T-helper 2 cell treated with Interferon-gamma antibody and Interleukin-4, amounts not matched to agents 100 ng/mL and 5 ng/mL, for 36 hours (primary cell): ENCODE results near the gene TNNT1. TPM values are rescaled to one million over a fixed set of nuclear protein-coding genes. Genes with fewer than 3 reads are reported as not detected.
"Not testable (repeated sequence)": the region's sequence is repeated elsewhere in the genome, so short reads cannot be mapped to it uniquely, and the experiment has no call there.

Experiments used
- intact Hi-C: fragments of 100-400 bp; cut with micrococcal nuclease; formaldehyde crosslinking; loops from one replicate; pipeline ENCODE4 v1.15.1; 2023
- total RNA-seq: library from RNA; stranded (reverse); gene quantifications from 2 replicates; pipeline ENCODE4 v1.2.3, GENCODE V29; 2022

The TNNT1 gene
- total RNA-seq, 1 donor from 2014 or later = 0.48 TPM

GRCh38 chr19:55171440-55171839, 22.4 kb upstream of the TNNT1 start:
- intact Hi-C loops = no loop called here

GRCh38 chr19:55169136-55169535, 20.1 kb upstream of the TNNT1 start:
- intact Hi-C loops = loop anchor here (10.0 kb wide), 2 partner anchors 84 to 246 kb away; no protein-coding TSS in a partner anchor

- intact Hi-C loops = loop anchor here (2.0 to 10.0 kb wide), 3 partner anchors 50 to 248 kb away; partner anchors contain the start of gene PPP1R12C
These were observed 17.7 kb upstream of the TNNT1 start, which contains the start of gene DNAAF3 for GRCh38 chr19:55166530-55167268. DNAAF3 (minus strand) TSS chr19:55166613; CDS start chr19:55166413, 200 bp downstream.

GRCh38 chr19:55165952-55166529, 17.0 kb upstream of the TNNT1 start:
- intact Hi-C loops = loop anchor here (2.0 to 10.0 kb wide), 3 partner anchors 49 to 249 kb away; partner anchors contain the start of gene PPP1R12C

GRCh38 chr19:55161571-55162322, 12.7 kb upstream of the TNNT1 start:
- intact Hi-C loops = loop anchor here (10.0 kb wide), 2 partner anchors 77 to 253 kb away; no protein-coding TSS in a partner anchor

GRCh38 chr19:55160986-55161365, 12.0 kb upstream of the TNNT1 start:
- intact Hi-C loops = loop anchor here (10.0 kb wide), 2 partner anchors 76 to 254 kb away; no protein-coding TSS in a partner anchor

GRCh38 chr19:55160128-55160985, 11.4 kb upstream of the TNNT1 start:
- intact Hi-C loops = loop anchor here (10.0 kb wide), 2 partner anchors 76 to 254 kb away; no protein-coding TSS in a partner anchor

- intact Hi-C loops = no loop called here
These were observed 10.1 kb upstream of the TNNT1 start for GRCh38 chr19:55158848-55159749.

- intact Hi-C loops = no loop called here
These were observed 9.4 kb upstream of the TNNT1 start for GRCh38 chr19:55158423-55158822.

GRCh38 chr19:55157064-55157908, 8.3 kb upstream of the TNNT1 start, which contains the start of gene TNNI3:
TNNI3 (minus strand) TSS chr19:55157732; CDS start chr19:55157589, 143 bp downstream.
- intact Hi-C loops = no loop called here

GRCh38 chr19:55156202-55157063, 7.4 kb upstream of the TNNT1 start:
- intact Hi-C loops = no loop called here

GRCh38 chr19:55155784-55156183, 6.8 kb upstream of the TNNT1 start:
- intact Hi-C loops = not testable (repeated sequence)

GRCh38 chr19:55153652-55154264, 4.8 kb upstream of the TNNT1 start:
- intact Hi-C loops = no loop called here

GRCh38 chr19:55152017-55152416, 3.0 kb upstream of the TNNT1 start:
- intact Hi-C loops = no loop called here

- intact Hi-C loops = loop anchor here (10.0 kb wide), 1 partner anchor 307 kb away; no protein-coding TSS in a partner anchor
These were observed 1.3 kb downstream of the TNNT1 start for GRCh38 chr19:55147545-55148251.

GRCh38 chr19:55146705-55147273, 2.2 kb downstream of the TNNT1 start:
- intact Hi-C loops = loop anchor here (10.0 kb wide), 1 partner anchor 308 kb away; no protein-coding TSS in a partner anchor
